Measurements from ENCODE around the gene ALDH16A1.
A peak's percentile ranks its signal among the peaks of the same experiment; 100 is the strongest.

ALDH16A1 gene

GRCh38 chr19:49453013-49453756, at the start of gene ALDH16A1:
TSS of gene ALDH16A1 (plus strand) at chr19:49453225. CDS start at chr19:49453332, 107 bp downstream.
- no peak for TF ChIP-seq CTCF (IDR thresholded peaks at IDR 0.05; ENCODE audit: control extremely low read depth, extremely low read depth, low read depth, missing control alignments)
- ChIA-PET POLR2A (interaction anchor here (0.6 to 1.0 kb wide), 4 partner anchors 11 to 148 kb away, joined by 3 to 5 read pairs (median 4); partner anchors contain the start of gene FLT3LG), CTCF (interaction anchor here (1.0 to 3.2 kb wide), 5 partner anchors 8 to 238 kb away, joined by 3 to 15 read pairs (median 4); partner anchors contain the start of gene SLC17A7)
- peak; percentile 97 for DNase-seq (ENCODE audit: extremely low spot score)

- TF ChIP-seq CTCF (IDR thresholded peaks at IDR 0.05; ENCODE audit: control extremely low read depth, extremely low read depth, low read depth, missing control alignments) = no peak
- ChIA-PET CTCF (interaction anchor here (0.7 to 1.4 kb wide), 9 partner anchors 12 to 85 kb away, joined by 3 to 4 read pairs (median 3); no protein-coding TSS in a partner anchor), POLR2A (no interaction called here)
- no peak for DNase-seq (ENCODE audit: extremely low spot score)
Measured at GRCh38 chr19:49403404-49404187, 49.4 kb upstream of the ALDH16A1 start.

GRCh38 chr19:49407079-49407478, 45.9 kb upstream of the ALDH16A1 start:
- ChIA-PET CTCF (interaction anchor here (1.0 to 4.5 kb wide), 4 partner anchors 13 to 106 kb away, joined by 3 to 26 read pairs (median 5); no protein-coding TSS in a partner anchor), POLR2A (no interaction called here)
- TF ChIP-seq CTCF (IDR thresholded peaks at IDR 0.05; ENCODE audit: control extremely low read depth, extremely low read depth, low read depth, missing control alignments) = no peak
- DNase-seq (ENCODE audit: extremely low spot score) = no peak

- DNase-seq (ENCODE audit: extremely low spot score) = peak; percentile 37
- ChIA-PET CTCF (interaction anchor here (2.1 to 4.5 kb wide), 2 partner anchors 12 to 17 kb away, joined by 7 to 26 read pairs; no protein-coding TSS in a partner anchor), POLR2A (no interaction called here)
- TF ChIP-seq CTCF (IDR thresholded peaks at IDR 0.05; ENCODE audit: control extremely low read depth, extremely low read depth, low read depth, missing control alignments) = no peak
Measured at GRCh38 chr19:49407482-49408015, 45.5 kb upstream of the ALDH16A1 start.

GRCh38 chr19:49408816-49409440, 44.1 kb upstream of the ALDH16A1 start:
- no peak for DNase-seq (ENCODE audit: extremely low spot score)
- TF ChIP-seq CTCF (IDR thresholded peaks at IDR 0.05; ENCODE audit: control extremely low read depth, extremely low read depth, low read depth, missing control alignments) = no peak
- ChIA-PET POLR2A (interaction anchor here (0.6 kb wide), 2 partner anchors 21 to 34 kb away, joined by 3 read pairs; partner anchors contain the start of gene KASH5), CTCF (interaction anchor here (0.7 to 4.5 kb wide), 13 partner anchors 10 to 412 kb away, joined by 3 to 26 read pairs (median 4); partner anchors contain the start of gene GFY)
